Stimulated activated CD8-positive, alpha-beta memory T cell treated with anti-CD3 and anti-CD28 coated beads, Interleukin-15, amount 100 ng/mL, for 24 hours (primary cell): ENCODE measurements around the gene CST11.

Experiments
- DNase-seq: peaks from one replicate; pipeline ENCODE4 v3.0.0-alpha.2; 2020; ENCODE audit warnings: low read depth

The CST11 gene

DNA sequence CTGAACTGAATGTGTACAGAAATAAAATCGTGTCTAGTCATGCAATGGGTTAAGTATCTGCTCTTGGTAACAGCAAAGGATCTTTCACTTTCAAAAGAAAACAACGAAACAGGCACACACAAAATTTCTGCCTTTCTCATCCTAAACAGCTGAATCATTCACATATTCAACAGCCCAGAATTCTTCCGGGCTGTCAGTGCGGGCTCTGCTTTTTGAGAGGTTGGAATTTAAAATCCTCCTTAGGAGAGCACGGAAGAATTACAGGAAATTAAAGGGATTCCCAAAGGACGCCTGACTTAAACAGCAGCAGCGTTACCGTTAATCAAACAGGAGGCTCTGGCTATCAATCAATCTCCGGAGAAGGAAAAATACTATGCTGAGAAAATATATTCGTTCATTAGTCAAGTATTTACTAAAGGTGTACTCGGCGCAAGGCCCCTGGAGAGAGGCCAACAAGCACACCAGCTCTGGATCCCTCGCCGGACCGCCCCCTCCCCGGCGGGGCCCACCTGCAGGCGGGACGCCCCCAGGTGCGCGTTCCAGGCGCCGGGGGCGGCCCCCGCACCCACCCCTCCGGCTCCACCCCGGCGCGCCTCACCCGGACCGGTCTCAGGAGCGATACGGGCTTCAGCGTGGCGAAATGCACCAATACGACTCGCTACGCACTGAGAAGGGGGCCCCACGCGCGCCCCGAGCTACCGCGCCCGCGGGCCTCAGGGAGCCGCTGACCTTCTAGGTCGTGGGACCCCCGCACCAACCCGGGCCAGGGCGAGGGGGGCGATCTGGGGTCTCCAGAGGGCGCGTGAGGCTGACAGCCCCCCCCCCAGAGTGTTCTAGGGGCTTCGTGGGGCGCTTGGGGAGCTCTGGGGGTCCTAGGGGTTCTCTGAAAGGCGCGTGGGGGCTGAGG is 32.4 kb downstream of the CST11 start:
- DNase-seq, result peak; percentile 10

DNA sequence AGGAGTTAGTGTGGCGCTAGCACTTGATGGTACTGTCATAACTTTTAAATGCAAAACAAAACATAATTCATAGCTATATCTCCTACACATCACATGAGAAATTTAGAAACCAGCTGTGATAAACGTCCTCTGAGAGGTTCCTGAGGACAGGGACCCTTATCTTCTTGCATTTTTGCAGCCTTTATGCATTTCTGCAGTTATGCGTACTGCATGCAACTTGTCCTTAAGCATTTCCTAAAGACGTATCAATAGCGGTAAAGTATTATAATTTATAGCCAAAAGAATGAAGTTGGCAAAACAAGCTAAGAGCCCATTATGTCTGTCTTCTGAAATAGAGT is 33.0 kb downstream of the CST11 start:
- no peak for DNase-seq

DNA sequence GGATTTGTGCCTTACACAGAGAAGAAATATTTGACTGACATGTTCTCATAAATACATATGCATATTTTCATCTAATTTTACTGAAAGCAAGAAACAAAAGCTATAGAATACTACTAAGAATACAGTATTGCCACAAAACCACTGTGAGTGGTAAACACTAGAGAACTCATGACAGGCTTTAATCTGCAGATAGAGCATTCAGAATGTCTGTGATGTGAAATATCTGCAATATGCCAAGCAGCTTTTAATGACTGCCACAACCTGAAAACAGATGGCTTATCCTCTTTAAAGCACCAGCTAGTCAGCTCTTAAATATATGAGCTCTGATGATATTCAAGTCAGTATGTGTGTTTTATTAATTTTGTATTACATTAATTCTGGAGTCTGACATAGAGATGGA is 34.8 kb downstream of the CST11 start:
- DNase-seq, result no peak

DNA sequence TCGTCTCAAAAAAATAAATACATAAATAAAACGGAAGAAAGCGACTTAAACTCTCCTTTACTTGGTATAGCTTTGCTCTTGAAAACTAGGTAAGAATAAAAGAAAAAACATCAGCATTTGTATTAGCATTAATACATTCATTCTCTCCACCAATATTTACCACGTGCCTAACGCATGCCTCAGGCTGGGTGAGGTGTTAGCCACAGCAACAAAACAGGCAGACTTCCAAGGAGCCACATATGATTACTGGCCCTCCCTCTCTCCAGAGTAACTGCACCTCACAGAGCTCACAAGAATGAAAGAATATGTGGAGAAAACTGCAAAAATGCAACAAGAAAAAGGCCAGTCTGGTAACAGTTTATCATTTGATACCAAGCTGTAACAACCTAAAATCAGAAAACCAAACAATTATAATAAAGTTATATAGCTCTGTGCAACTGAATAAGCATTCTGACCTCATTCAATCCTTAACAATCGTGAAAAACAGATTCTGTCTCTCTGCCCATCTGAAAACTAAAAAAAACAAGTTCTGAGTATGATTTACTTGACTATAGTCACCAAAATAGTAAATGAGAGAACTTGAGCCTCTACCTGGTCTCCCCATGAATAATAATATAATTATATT is 36.6 kb downstream of the CST11 start:
- no peak for DNase-seq

DNA sequence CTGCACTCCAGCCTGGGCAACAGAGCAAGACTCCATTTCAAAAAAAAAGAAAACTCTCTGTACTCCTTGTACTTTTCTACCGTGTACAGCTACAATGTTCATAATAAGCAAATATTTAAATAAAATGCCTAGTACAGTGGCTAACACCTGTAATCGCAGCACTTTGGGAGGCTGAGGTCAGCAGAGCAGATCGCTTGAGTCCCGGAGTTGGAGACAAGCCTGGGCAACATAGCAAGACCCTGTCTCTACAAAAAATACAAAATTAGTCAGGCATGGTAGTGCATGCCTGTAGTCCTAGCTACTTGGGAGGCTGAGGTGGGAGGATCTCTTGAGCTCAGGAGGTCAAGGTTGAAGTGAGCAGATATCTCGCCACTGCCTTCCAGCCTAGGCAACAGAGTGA is 37.1 kb downstream of the CST11 start:
- DNase-seq, result no peak

DNA sequence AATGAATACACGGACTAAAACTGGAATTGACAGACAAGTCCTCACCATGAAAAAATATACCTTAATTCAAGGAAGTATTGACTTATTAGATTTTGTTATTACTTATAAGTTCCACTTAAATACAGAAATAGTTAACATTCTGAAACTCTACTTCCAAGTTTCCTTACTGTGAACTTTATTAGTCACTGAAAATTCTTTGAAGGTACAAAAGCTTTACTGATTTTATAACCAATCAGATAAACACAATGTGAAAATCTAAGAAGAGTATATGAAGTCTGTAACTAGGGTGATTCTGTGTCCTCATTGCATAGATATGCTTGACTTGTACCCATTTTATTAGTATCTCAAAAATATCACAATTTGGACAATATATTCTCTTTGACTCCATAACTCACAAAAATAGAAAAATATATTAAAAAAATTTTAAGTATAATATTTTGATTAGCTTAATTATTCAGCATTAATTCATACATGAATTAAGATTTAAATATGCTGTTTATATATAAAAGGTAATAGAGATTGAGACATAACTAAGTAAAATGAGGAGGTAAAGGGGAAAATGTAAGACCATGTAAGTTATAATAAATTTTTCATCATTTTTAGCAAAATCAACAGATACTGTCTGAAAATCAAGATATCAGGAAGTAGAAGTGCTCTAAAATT is 38.0 kb downstream of the CST11 start:
- DNase-seq, result no peak

DNA sequence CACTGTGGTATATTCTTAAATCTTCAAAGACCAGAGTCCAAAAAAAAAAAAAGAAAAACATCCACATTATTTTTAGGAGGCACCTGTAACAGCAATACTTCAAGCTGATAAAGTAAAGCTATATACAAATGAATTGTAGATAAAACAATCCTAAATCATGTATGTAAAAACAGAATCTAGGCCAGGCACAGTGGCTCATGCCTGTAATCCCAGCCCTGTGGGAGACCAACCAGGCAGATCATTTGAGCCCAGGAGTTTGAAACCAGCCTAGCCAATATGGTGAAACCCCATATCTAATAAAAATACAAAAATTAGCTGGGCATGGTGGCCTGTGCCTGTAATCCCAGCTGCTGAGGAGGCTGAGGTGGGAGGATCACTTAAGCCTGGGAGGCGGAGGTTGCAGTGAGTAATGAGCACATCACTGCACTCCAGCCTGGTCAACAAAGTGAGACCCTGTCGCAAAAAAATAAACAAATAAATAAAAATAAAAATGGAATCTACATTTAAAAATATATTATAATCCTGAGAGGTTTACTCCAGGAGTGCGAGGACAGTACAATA is 38.7 kb downstream of the CST11 start:
- no peak for DNase-seq

DNA sequence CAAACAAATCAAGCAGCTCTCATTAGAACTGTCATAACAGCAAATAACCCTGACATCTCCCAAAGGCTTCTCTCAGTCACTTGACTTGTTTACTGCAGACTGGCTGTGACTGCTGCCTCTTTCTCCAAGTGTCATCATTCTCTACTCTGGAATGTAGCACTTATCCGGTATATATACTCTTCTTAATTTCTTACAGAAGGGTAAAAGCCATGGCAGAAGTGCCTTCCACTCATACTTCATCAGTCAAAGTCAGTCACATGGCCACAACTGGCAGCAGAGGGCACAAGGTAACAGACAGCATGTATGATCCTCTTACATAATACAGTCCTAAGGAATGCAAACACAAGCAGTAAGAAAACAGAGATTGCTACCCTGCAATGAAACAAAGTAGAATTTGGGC is 40.6 kb downstream of the CST11 start:
- DNase-seq, result no peak

DNA sequence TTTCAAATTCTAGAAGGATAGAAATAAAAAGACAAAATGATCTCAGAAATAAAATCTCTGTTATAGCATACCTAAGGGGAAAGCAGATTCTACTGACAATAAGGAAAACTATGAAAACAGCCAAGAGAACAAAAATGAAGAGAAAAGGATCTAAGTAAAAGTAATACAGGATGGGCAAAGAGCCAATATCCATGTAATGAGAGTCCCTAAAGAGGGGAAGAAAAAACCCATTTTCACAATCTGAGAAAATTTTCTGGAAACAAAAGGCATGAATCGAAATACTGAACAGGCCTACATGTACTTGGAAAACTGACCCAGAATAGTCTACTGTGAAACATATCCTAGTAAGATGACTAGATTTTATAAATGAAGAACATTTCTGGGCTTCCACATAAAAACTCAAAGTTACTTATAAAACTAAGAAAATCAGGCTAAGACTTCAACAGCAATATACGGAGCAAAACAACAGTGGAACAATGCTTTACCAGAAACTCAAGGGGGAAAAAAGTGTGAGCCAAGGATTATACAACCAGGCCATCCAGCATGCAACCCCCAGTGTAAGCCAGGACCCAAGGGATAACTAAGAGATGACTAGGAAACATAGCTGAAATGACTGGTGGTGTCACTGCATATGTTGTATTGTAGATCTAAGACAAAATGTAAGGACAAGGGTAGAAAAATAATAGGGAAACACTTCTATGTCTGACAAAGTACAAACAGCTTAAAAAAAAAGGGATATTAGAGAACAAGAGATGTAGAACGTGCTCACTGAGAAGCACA is 41.6 kb downstream of the CST11 start:
- DNase-seq, result no peak

DNA sequence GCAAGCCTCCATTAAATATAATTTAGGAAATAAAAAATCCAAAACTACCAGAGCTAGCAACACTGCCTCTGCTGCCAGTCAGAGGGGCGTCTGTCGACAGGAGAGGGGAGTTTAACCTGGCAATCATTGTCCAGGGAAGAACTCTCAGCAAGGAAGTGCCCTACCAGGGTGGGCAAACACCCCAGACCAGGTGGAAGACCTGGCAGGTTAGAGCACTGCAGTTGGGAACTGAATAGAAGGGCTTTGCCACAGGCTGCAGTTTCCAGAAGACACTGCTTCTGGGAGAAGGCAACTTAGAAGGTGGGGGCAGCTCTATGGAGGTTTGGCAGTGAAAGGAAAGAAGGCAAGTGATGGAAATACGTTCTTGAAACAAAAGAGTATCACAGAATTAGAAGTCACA is 42.9 kb downstream of the CST11 start:
- no peak for DNase-seq

DNA sequence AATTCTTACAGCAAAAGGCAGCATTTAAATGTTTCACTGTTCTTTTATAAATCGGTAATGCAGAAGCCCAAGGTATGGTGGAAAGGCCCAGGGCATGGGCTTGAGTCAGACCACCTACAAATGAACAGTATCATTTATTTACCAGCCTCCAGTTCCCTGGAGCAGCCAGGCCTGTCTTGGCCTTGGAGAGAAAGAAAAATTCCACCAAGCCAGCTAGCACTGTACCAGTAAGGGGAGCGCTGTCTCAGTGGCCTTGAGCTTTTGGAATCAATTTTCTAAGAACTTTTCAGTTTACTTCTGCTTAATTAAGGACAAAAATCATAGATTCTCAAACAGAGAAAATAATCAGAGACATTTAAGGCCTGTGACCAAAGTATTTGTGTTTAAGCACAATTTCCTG is 43.7 kb downstream of the CST11 start:
- DNase-seq, result no peak

DNA sequence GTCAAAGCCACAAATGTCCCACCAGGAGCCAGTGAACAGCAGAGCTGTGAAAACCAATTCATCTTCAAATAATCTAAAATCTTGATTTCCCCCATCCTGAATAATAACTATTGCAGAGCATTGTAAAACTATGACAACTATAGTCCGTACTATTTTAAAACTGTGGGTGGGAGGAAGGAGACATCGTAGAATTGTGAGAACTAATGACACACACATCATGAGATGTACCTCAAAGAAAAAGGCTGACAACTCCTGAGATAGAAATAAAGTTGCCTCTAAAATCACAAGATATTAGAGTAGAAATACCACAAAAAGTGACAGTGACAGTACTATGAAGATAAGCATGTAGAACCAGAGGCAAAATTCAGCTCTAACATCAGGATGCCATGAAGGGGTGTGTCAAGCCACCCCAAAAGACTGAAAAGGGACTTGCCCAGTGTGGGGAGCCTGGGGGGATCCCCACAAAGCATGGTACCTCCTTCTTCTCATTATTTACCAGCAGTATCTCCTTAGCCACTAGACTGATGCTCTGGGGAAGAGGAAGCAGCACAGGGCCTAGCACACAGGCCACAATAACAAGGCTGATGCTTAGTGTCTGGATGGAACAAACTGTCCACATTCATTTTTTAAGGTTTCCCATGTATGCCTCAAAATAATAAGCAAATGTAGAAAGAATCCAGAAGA is 44.8 kb downstream of the CST11 start:
- no peak for DNase-seq

DNA sequence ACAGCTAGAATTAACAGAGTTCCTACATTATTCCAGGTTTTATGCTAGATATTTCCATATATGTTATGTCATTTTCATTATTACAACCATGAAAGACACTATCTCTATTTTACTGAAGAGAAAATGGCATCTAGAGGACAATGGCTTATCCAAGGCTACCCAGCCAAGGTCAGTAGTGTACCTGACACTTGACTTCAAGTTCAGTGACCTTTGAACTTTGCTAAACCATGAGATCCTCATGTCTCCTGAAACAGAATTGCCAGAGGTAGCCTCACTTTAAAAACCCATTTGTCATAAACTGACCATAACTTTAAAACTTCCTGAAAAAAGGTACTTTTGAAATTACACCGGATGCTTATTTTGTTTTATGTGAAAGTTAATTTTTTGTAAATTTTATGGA is 45.8 kb downstream of the CST11 start:
- no peak for DNase-seq

DNA sequence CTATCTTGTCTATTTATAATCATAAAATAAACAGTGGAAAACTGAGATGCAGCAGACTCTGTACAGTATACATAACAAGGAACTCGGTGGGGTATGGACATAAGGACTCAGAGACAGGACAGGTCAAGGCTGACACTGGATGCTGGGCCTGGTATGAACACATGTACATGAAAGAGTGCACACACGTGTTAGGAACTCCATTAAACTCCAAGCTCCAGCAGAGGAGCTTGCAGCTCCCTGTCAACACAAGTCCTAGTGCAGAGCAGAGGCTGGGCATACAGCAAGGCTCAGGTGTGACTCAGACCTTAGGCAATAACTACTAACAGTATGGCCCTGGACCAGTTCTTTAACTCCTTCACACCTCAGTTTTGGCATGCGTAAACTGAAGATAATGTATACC is 48.5 kb downstream of the CST11 start:
- no peak for DNase-seq

DNA sequence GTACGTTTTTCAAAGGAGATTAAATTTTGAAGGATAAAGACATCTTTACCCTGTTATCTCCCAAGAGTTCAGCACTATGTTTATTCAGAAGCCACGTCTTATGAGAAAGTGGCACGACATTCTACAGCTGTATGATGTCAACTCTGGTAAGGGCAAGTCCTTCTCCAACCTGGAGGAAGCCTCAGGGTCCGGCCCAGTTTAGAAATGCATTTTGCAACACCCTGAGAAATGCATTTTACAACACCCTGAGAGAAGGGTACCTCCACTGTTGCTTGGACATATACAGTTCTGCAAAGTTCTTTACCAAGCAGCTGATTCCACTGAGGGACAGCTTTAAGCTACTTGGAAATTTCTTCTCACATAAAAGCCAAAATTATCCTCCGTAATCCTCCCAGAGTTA is 48.9 kb downstream of the CST11 start:
- DNase-seq, result no peak

DNA sequence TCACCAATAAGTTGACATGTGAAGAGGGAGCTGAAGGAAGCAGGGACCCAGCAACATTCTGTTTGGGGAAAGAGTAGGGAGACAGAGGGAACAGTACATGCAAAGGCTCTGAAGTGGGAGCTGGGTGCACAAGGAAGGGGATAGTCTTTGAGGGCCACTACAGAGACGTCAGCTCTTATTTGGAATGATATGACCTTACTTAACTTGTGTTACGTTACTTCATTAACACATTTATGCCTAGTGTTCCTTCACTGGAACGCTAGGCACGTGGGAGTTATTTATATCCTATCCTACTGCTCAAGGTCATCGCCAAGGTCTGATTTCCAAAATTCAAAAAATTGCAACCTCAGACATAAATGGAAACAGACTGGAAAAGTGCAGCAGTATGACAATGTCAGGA is 51.6 kb downstream of the CST11 start:
- DNase-seq, result no peak
